K562 (cell line): ENCODE measurements around the gene CCDC136. TPM values are rescaled to one million over a fixed set of nuclear protein-coding genes. Genes with fewer than 3 reads are reported as not detected.

Experiments used
- BCOR ChIP-seq: fragments of 450-650 bp; IDR thresholded peaks from 2 replicates; pipeline ENCODE4 v1.6.1; 2016
- GABPA ChIP-seq: fragments of 200-800 bp; sonication (Bioruptor generic); conservative IDR thresholded peaks from 2 replicates; pipeline ENCODE4 v1.6.1; 2016; ENCODE audit warnings: low read depth, missing genetic modification characterization, missing compliant biosample characterization
- HDAC6 ChIP-seq: IDR thresholded peaks from 2 replicates; pipeline ENCODE4 v1.6.1; 2012; ENCODE audit warnings: low read depth, mild to moderate bottlenecking, control low read depth, inconsistent platforms, low read length, moderate library complexity
- HNRNPL ChIP-seq: fragments of 200-400 bp; formaldehyde crosslinking; IDR thresholded peaks from 2 replicates; pipeline ENCODE4 v1.6.1; 2017; ENCODE audit warnings: low read depth, mild to moderate bottlenecking, low read length
- ID3 ChIP-seq, 2 experiments: fragments of 250-450 bp in 1 of 2; fragments of 450-650 bp in 1 of 2; sonication (Bioruptor Pico) in 1 of 2; IDR thresholded peaks; 2 replicates each; pipeline versions ENCODE4 v1.6.1 to v1.8.0; 2016 to 2021; ENCODE audit warnings: mild to moderate bottlenecking in 2 of 2, moderate library complexity in 2 of 2, missing compliant biosample characterization in 1 of 2, missing genetic modification characterization in 1 of 2
- NKRF ChIP-seq: fragments of 450-650 bp; IDR thresholded peaks from 2 replicates; pipeline ENCODE4 v1.6.1; 2016; ENCODE audit warnings: borderline replicate concordance
- NR4A1 ChIP-seq, 2 experiments: fragments of 250-450 bp in 1 of 2; fragments of 450-650 bp in 1 of 2; sonication (Bioruptor Pico) in 1 of 2; IDR thresholded peaks; 2 replicates each; pipeline versions ENCODE4 v1.4.0 to v1.6.1; 2016 to 2020; ENCODE audit warnings: mild to moderate bottlenecking in 2 of 2, missing compliant biosample characterization in 1 of 2, missing genetic modification characterization in 1 of 2, moderate library complexity in 1 of 2
- POLR2B ChIP-seq: fragments of 450-650 bp; IDR thresholded peaks from 2 replicates; pipeline ENCODE4 v1.6.1; 2018; ENCODE audit warnings: low read depth; ENCODE audit not compliant: partially characterized antibody
- SMAD1 ChIP-seq: fragments of 150-350 bp; IDR thresholded peaks from 2 replicates; pipeline ENCODE4 v1.6.1; 2014; ENCODE audit warnings: low read length, low read depth; ENCODE audit not compliant: partially characterized antibody
- ZNF12 ChIP-seq: sonication (generic); formaldehyde crosslinking; IDR thresholded peaks from 2 replicates; pipeline ENCODE4 v1.4.0; 2020; ENCODE audit warnings: mild to moderate bottlenecking, missing genetic modification reagents
- ZNF232 ChIP-seq: sonication (generic); formaldehyde crosslinking; IDR thresholded peaks from 2 replicates; pipeline ENCODE4 v1.8.0; 2022; ENCODE audit warnings: mild to moderate bottlenecking, missing genetic modification reagents
- ZNF318 ChIP-seq, 2 experiments: fragments of 450-650 bp; IDR thresholded peaks; 2 replicates each; pipeline ENCODE4 v1.6.1; 2016; ENCODE audit warnings: mild to moderate bottlenecking in 2 of 2, borderline replicate concordance in 1 of 2, low read depth in 1 of 2, moderate library complexity in 1 of 2
- ZNF445 ChIP-seq: fragments of 250-450 bp; sonication (Bioruptor Pico); IDR thresholded peaks from 2 replicates; pipeline ENCODE4 v1.4.0; 2020; ENCODE audit warnings: low read depth, mild to moderate bottlenecking, moderate library complexity
- polyA plus RNA-seq, 8 experiments: library from polyadenylated mRNA; depleted of rRNA in 4 of 8; stranded (reverse) in 5 of 8; unstranded in 3 of 8; fragments of >200 nt; fragmentation: Nextera tagmentation in 2 of 8; fragmentation: Illumina TruSeq in 1 of 8; extraction: Ambion mirVana in 2 of 8; extraction: Trizol in 1 of 8; gene quantifications; 2 replicates each; pipeline versions ENCODE4 v1.2.1 to v1.2.3, GENCODE V29; 2011 to 2014; ENCODE audit warnings: inconsistent platforms in 1 of 8, missing spikeins in 1 of 8
- total RNA-seq, 7 experiments: library from RNA; depleted of rRNA in 6 of 7; stranded (reverse); fragments of >200 nt in 6 of 7; fragmentation: Illumina TruSeq in 2 of 7; extraction: Trizol in 2 of 7; gene quantifications; 2 replicates each; pipeline versions ENCODE4 v1.2.1 to v1.2.3, GENCODE V29; 2011 to 2021; ENCODE audit warnings: low replicate concordance in 1 of 7

The CCDC136 gene
- total and polyA plus RNA-seq, 9 of the 15 experiments (the other 6 are each of a cell fraction or from before 2014, with no cell fraction given) = 2.4 to 40.8 (median 26.5) TPM

GRCh38 chr7:128783143-128783861 lies 8.5 kb upstream of the CCDC136 start (continued):
- TF ChIP-seq NKRF (peak; percentile 15; the same call in 1 of the 2 replicates), HNRNPL (0 out of 2 replicates have a peak, but pooled peaks have one; percentile 43), ZNF12 (CRISPR knock-in tag) (no peak), ZNF445 (CRISPR knock-in tag) (no peak), ZNF318 (IDR thresholded peaks at IDR 0.05; ENCODE audit: borderline replicate concordance in 1 of 2, low read depth in 1 of 2) (0 out of 4 replicates have a peak, but pooled peaks of 1 of the 2 experiments have one; percentile 54), HDAC6 (peak; percentile 90; the same call in 1 of the 2 replicates), POLR2B (no peak), NR4A1 (CRISPR knock-in tag; IDR thresholded peaks at IDR 0.05) (0 out of 2 replicates have a peak, but pooled peaks have one; percentile 50), NR4A1 (tag; IDR thresholded peaks at IDR 0.05) (no peak), SMAD1 (peak; percentile 71), GABPA (tag) (no peak), ZNF232 (CRISPR knock-in tag) (no peak), BCOR (peak; percentile 73; the same call in 1 of the 2 replicates), ID3 (CRISPR knock-in tag; IDR thresholded peaks at IDR 0.05) (no peak), ID3 (tag; IDR thresholded peaks at IDR 0.05) (peak; percentile 68; the same call in 1 of the 2 replicates)
